K562 (cell line): Measurements from ENCODE around the gene PSMD2. TPM values are rescaled to one million over a fixed set of nuclear protein-coding genes. Genes with fewer than 3 reads are reported as not detected.

Source experiments
- EHMT2 ChIP-seq: fragments of 450-650 bp; IDR thresholded peaks from 2 replicates; pipeline ENCODE4 v1.6.1; 2018; ENCODE audit warnings: antibody characterized with exemption
- FOSL1 ChIP-seq: fragments of 200-800 bp; sonication (Bioruptor generic); conservative IDR thresholded peaks from 2 replicates; pipeline ENCODE4 v1.6.1; 2016; ENCODE audit warnings: missing genetic modification characterization, missing compliant biosample characterization
- FOXK2 ChIP-seq, 2 experiments: fragments of 450-650 bp; IDR thresholded peaks in 1 of 2; conservative IDR thresholded peaks in 1 of 2; 2 replicates each; pipeline ENCODE4 v1.6.1; 2016; ENCODE audit warnings: low read depth in 2 of 2, mild to moderate bottlenecking in 1 of 2
- IFI16 ChIP-seq: fragments of 250-450 bp; sonication (Bioruptor Pico); IDR thresholded peaks from 2 replicates; pipeline ENCODE4 v2.1.2; 2022; ENCODE audit warnings: mild to moderate bottlenecking, inconsistent platforms
- MYC ChIP-seq, 2 experiments: fragments of 250-450 bp in 1 of 2; sonication (Bioruptor Pico) in 1 of 2; IDR thresholded peaks; 2 replicates each; pipeline versions ENCODE4 v1.5.1 to v1.6.1; 2012 to 2021; ENCODE audit warnings: low read depth in 2 of 2, borderline replicate concordance in 1 of 2, improper control_type of control experiment in 1 of 2, low read length in 1 of 2, mild to moderate bottlenecking in 1 of 2, moderate library complexity in 1 of 2
- NKRF ChIP-seq: fragments of 450-650 bp; IDR thresholded peaks from 2 replicates; pipeline ENCODE4 v1.6.1; 2016; ENCODE audit warnings: borderline replicate concordance
- POU5F1 ChIP-seq: fragments of 150-350 bp; IDR thresholded peaks from 2 replicates; pipeline ENCODE4 v1.6.1; 2014; ENCODE audit warnings: borderline replicate concordance, low read length, low read depth, mild to moderate bottlenecking; ENCODE audit not compliant: partially characterized antibody
- SIN3A ChIP-seq, 2 experiments: fragments of 150-350 bp in 1 of 2; IDR thresholded peaks; 2 replicates each; pipeline ENCODE4 v1.6.1; 2011 to 2016; ENCODE audit warnings: borderline replicate concordance in 2 of 2, low read depth in 2 of 2, low read length in 2 of 2, mild to moderate bottlenecking in 2 of 2, moderate library complexity in 2 of 2; ENCODE audit not compliant: control insufficient read depth in 1 of 2
- TAF9B ChIP-seq: fragments of 450-650 bp; IDR thresholded peaks from 2 replicates; pipeline ENCODE4 v1.6.1; 2018; ENCODE audit warnings: mild to moderate bottlenecking; ENCODE audit not compliant: partially characterized antibody
- U2AF1 ChIP-seq: fragments of 200-400 bp; formaldehyde crosslinking; optimal IDR thresholded peaks from 2 replicates; pipeline ENCODE3; 2017; ENCODE audit warnings: mild to moderate bottlenecking, low read depth, low read length, moderate library complexity
- USF1 ChIP-seq: sonication (generic); formaldehyde crosslinking; IDR thresholded peaks from 2 replicates; pipeline ENCODE4 v1.9.0; 2022; ENCODE audit warnings: mild to moderate bottlenecking, missing genetic modification reagents
- ZNF224 ChIP-seq: sonication (generic); formaldehyde crosslinking; IDR thresholded peaks from 2 replicates; pipeline ENCODE4 v1.8.0; 2022; ENCODE audit warnings: mild to moderate bottlenecking, missing genetic modification reagents
- ZNF282 ChIP-seq: sonication (generic); formaldehyde crosslinking; IDR thresholded peaks from 2 replicates; pipeline ENCODE4 v1.8.1; 2023; ENCODE audit warnings: missing genetic modification reagents
- polyA plus RNA-seq, 8 experiments: library from polyadenylated mRNA; depleted of rRNA in 4 of 8; stranded (reverse) in 5 of 8; unstranded in 3 of 8; fragments of >200 nt; fragmentation: Nextera tagmentation in 2 of 8; fragmentation: Illumina TruSeq in 1 of 8; extraction: Ambion mirVana in 2 of 8; extraction: Trizol in 1 of 8; gene quantifications; 2 replicates each; pipeline versions ENCODE4 v1.2.1 to v1.2.3, GENCODE V29; 2011 to 2014; ENCODE audit warnings: inconsistent platforms in 1 of 8, missing spikeins in 1 of 8
- total RNA-seq, 7 experiments: library from RNA; depleted of rRNA in 6 of 7; stranded (reverse); fragments of >200 nt in 6 of 7; fragmentation: Illumina TruSeq in 2 of 7; extraction: Trizol in 2 of 7; gene quantifications; 2 replicates each; pipeline versions ENCODE4 v1.2.1 to v1.2.3, GENCODE V29; 2011 to 2021; ENCODE audit warnings: low replicate concordance in 1 of 7
- TF ChIP-seq, protein P1 (sequence below): sonication (generic); formaldehyde crosslinking; IDR thresholded peaks from 2 replicates; pipeline ENCODE4 v1.8.0; 2022; ENCODE audit warnings: mild to moderate bottlenecking, missing genetic modification reagents
- TF ChIP-seq, protein P2 (sequence below): fragments of 250-450 bp; sonication (Bioruptor Pico); IDR thresholded peaks from 2 replicates; pipeline ENCODE4 v1.8.0; 2021; ENCODE audit warnings: borderline replicate concordance, mild to moderate bottlenecking, moderate library complexity; ENCODE audit not compliant: poor library complexity, severe bottlenecking
- TF ChIP-seq, protein P3 (sequence below): fragments of 450-650 bp; IDR thresholded peaks from one replicate; pipeline ENCODE4 v1.6.1; 2018; ENCODE audit warnings: mild to moderate bottlenecking, moderate library complexity; ENCODE audit not compliant: partially characterized antibody
- TF ChIP-seq, protein P4 (sequence below): fragments of 450-650 bp; IDR thresholded peaks from 2 replicates; pipeline ENCODE4 v1.6.1; 2018; ENCODE audit warnings: mild to moderate bottlenecking, low read depth; ENCODE audit not compliant: partially characterized antibody

Gene PSMD2
- total and polyA plus RNA-seq, 9 of the 15 experiments (the other 6 are each of a cell fraction or from before 2014, with no cell fraction given): 152 to 484 (median 295) TPM

GRCh38 chr3:184299488-184300377, 692 bp downstream of the PSMD2 start (continued):
- TF ChIP-seq, protein P1, sequence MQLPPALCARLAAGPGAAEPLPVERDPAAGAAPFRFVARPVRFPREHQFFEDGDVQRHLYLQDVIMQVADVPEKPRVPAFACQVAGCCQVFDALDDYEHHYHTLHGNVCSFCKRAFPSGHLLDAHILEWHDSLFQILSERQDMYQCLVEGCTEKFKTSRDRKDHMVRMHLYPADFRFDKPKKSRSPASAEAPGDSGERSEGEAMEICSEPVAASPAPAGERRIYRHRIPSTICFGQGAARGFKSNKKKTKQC (CRISPR knock-in tag): 0 out of 2 replicates have a peak, but pooled peaks have one; percentile 46
- TF ChIP-seq NKRF (peak; percentile 76), SIN3A (IDR thresholded peaks at IDR 0.05; ENCODE audit: borderline replicate concordance in 2 of 2, control insufficient read depth in 1 of 2, low read depth in 2 of 2, low read length in 2 of 2) (peak in 1 of 2 experiments; percentile 35; a peak in 1 of 4 replicates), FOXK2 (conservative IDR thresholded peaks at IDR 0.05 in 1 of 2, IDR thresholded peaks at IDR 0.05 in 1 of 2; ENCODE audit: low read depth in 2 of 2) (0 out of 4 replicates have a peak, but pooled peaks of 1 of the 2 experiments have one; percentile 49), POU5F1 (no peak), U2AF1 (no peak), USF1 (no peak), ZNF282 (CRISPR knock-in tag) (no peak), ZNF224 (CRISPR knock-in tag) (no peak), FOSL1 (peak; percentile 47; the same call in 1 of the 2 replicates), MYC (IDR thresholded peaks at IDR 0.05; ENCODE audit: low read depth, low read length) (no peak), MYC (CRISPR knock-in tag; IDR thresholded peaks at IDR 0.05; ENCODE audit: borderline replicate concordance, low read depth) (peak; percentile 27; the same call in 1 of the 2 replicates), TAF9B (no peak), EHMT2 (no peak), IFI16 (CRISPR knock-in tag) (no peak)
- TF ChIP-seq, protein P2, sequence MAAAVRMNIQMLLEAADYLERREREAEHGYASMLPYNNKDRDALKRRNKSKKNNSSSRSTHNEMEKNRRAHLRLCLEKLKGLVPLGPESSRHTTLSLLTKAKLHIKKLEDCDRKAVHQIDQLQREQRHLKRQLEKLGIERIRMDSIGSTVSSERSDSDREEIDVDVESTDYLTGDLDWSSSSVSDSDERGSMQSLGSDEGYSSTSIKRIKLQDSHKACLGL: no peak
- TF ChIP-seq, protein P3, sequence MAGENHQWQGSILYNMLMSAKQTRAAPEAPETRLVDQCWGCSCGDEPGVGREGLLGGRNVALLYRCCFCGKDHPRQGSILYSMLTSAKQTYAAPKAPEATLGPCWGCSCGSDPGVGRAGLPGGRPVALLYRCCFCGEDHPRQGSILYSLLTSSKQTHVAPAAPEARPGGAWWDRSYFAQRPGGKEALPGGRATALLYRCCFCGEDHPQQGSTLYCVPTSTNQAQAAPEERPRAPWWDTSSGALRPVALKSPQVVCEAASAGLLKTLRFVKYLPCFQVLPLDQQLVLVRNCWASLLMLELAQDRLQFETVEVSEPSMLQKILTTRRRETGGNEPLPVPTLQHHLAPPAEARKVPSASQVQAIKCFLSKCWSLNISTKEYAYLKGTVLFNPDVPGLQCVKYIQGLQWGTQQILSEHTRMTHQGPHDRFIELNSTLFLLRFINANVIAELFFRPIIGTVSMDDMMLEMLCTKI: no peak
- TF ChIP-seq, protein P4, sequence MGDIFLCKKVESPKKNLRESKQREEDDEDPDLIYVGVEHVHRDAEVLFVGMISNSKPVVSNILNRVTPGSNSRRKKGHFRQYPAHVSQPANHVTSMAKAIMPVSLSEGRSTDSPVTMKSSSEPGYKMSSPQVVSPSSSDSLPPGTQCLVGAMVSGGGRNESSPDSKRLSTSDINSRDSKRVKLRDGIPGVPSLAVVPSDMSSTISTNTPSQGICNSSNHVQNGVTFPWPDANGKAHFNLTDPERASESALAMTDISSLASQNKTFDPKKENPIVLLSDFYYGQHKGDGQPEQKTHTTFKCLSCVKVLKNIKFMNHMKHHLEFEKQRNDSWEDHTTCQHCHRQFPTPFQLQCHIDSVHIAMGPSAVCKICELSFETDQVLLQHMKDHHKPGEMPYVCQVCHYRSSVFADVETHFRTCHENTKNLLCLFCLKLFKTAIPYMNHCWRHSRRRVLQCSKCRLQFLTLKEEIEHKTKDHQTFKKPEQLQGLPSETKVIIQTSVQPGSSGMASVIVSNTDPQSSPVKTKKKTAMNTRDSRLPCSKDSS: no peak
